Left lung (tissue), 10 donors: Measurements from ENCODE around the gene IFNA13. TPM values are rescaled to one million over a fixed set of nuclear protein-coding genes. Genes with fewer than 3 reads are reported as not detected.
A peak's percentile ranks its signal among the peaks of the same experiment; 100 is the strongest.

Source experiments
- ATAC-seq: fragments of 200-7000 bp; cut with Tn5 transposase; one replicate; pipeline ENCODE4 v1.9.1; 2020; ENCODE audit warnings: moderate library complexity
- DNase-seq, 4 donors: peaks; one replicate each; pipeline ENCODE4 v3.0.0-alpha.2; 2013 to 2020
- H3K27ac ChIP-seq, 2 donors: fragments of 200-600 bp; sonication (generic) in 1 of 2; one replicate each; pipeline versions ENCODE4 v1.5.0 to v1.8.0; 2020 to 2021
- H3K27me3 ChIP-seq, 2 donors: fragments of 200-600 bp; sonication (generic) in 1 of 2; one replicate each; pipeline versions ENCODE4 v1.5.0 to v1.8.0; 2020 to 2021
- H3K36me3 ChIP-seq, 2 donors: fragments of 200-600 bp; sonication (generic) in 1 of 2; one replicate each; pipeline versions ENCODE4 v1.5.0 to v1.8.0; 2020 to 2021
- H3K4me1 ChIP-seq, 2 donors: fragments of 200-600 bp; one replicate each; pipeline ENCODE4 v1.8.0; 2021
- H3K4me3 ChIP-seq, 2 donors: fragments of 200-600 bp; sonication (generic) in 1 of 2; one replicate each; pipeline versions ENCODE4 v1.5.0 to v1.8.0; 2020 to 2021; ENCODE audit warnings: mild to moderate bottlenecking in 1 of 2
- H3K9me3 ChIP-seq, 2 donors: fragments of 200-600 bp; sonication (generic) in 1 of 2; one replicate each; pipeline versions ENCODE4 v1.5.0 to v1.8.0; 2020 to 2021
- intact Hi-C, 2 donors: fragments of 100-400 bp; cut with DNase I; formaldehyde crosslinking; loops; one replicate each; pipeline versions ENCODE4 v1.11.2 to v1.14.2; 2022
- polyA plus RNA-seq, 6 donors: library from polyadenylated mRNA; unstranded; fragments of 120-200 nt; gene quantifications; one replicate each; pipeline ENCODE4 v1.2.1, GENCODE V29; 2013; ENCODE audit not compliant: insufficient read length in 6 of 6
- total RNA-seq, 2 donors: library from RNA; stranded (reverse); fragmentation: NEBNext Ultra II Directional; extraction: Animal tissue kit (Norgen Biotek cat#: 25700); gene quantifications; one replicate each; pipeline ENCODE4 v1.2.1, GENCODE V29; 2021
- TF ChIP-seq, protein P1 (sequence below), 2 donors: fragments of 200-600 bp; sonication (generic) in 1 of 2; IDR thresholded peaks; one replicate each; pipeline versions ENCODE4 v1.5.0 to v1.8.0; 2021; ENCODE audit warnings: antibody characterized with exemption in 2 of 2
- donor health status: DM: no; HTN: yes; CAD: no.
- donor health status: DM: no; HTN: no; CAD: no.

The IFNA13 gene
- total and polyA plus RNA-seq, 8 donors, result 0.14 TPM; not detected in 7

DNA sequence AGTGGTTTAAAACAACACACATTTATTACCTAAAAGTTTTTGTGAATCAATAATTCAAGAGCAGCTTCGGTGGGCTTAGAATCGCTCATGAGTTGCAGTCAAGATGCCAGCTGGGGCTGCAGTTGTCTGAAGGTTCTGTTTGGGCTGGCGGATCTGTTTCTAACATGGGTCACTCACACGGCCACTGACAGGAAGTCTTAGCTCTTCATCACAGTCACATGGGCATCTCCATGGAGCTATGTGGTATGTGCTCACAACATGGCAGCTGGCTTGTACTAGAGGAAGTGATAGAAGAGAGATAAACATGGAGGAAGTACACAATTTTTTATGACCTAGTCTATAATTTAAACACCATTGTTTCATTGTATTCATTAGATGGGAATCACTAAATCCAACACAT is 43.8 kb downstream of the IFNA13 start:
- DNase-seq, result no peak
- Histone ChIP-seq H3K27ac (peak overlapping the region in 1 of 2 donors; percentile 11), H3K4me1 (peaks cover 0 to 28% of the 10 kb centered on the region in 2 donors), H3K27me3 (no peaks in the 10 kb centered on the region), H3K9me3 (no peaks in the 10 kb centered on the region), H3K36me3 (peaks cover 0 to 40% of the 10 kb centered on the region in 2 donors), H3K4me3 (no peak overlapping the region)
- peak; percentile 42 for ATAC-seq
- intact Hi-C loops, result no loop called here
- TF ChIP-seq, protein P1, sequence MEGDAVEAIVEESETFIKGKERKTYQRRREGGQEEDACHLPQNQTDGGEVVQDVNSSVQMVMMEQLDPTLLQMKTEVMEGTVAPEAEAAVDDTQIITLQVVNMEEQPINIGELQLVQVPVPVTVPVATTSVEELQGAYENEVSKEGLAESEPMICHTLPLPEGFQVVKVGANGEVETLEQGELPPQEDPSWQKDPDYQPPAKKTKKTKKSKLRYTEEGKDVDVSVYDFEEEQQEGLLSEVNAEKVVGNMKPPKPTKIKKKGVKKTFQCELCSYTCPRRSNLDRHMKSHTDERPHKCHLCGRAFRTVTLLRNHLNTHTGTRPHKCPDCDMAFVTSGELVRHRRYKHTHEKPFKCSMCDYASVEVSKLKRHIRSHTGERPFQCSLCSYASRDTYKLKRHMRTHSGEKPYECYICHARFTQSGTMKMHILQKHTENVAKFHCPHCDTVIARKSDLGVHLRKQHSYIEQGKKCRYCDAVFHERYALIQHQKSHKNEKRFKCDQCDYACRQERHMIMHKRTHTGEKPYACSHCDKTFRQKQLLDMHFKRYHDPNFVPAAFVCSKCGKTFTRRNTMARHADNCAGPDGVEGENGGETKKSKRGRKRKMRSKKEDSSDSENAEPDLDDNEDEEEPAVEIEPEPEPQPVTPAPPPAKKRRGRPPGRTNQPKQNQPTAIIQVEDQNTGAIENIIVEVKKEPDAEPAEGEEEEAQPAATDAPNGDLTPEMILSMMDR (IDR thresholded peaks at IDR 0.05), result no peak

- no peaks in the 10 kb centered on the region for H3K27me3 ChIP-seq
- DNase-seq (no peak), ATAC-seq (no peak)
- TF ChIP-seq, protein P1 (IDR thresholded peaks at IDR 0.05), result no peak
- peaks cover 0 to 40% of the 10 kb centered on the region in 2 donors for H3K36me3 ChIP-seq
- no peaks in the 10 kb centered on the region for H3K9me3 ChIP-seq
- intact Hi-C loops, result no loop called here
- H3K27ac ChIP-seq, result no peak overlapping the region
- H3K4me1 ChIP-seq, result peaks cover 0 to 19% of the 10 kb centered on the region in 2 donors
- H3K4me3 ChIP-seq, result no peak overlapping the region
These were observed 44.9 kb downstream of the IFNA13 start for GRCh38 chr9:21322911-21323461.

GRCh38 chr9:21320465-21320864 is 47.4 kb downstream of the IFNA13 start:
- intact Hi-C loops, result no loop called here
- ATAC-seq (no peak), DNase-seq (no peak)
- peaks cover 0 to 6% of the 10 kb centered on the region in 2 donors for H3K4me1 ChIP-seq
- H3K36me3 ChIP-seq, result peaks cover 0 to 40% of the 10 kb centered on the region in 2 donors
- TF ChIP-seq, protein P1 (IDR thresholded peaks at IDR 0.05), result no peak
- no peak overlapping the region for H3K27ac ChIP-seq
- H3K9me3 ChIP-seq, result no peaks in the 10 kb centered on the region
- no peak overlapping the region for H3K4me3 ChIP-seq
- no peaks in the 10 kb centered on the region for H3K27me3 ChIP-seq

GRCh38 chr9:21317956-21318923 is 49.6 kb downstream of the IFNA13 start:
- DNase-seq (peak in 1 of 4 donors; percentile 52), ATAC-seq (peak; percentile 85)
- no peak overlapping the region for H3K27ac ChIP-seq
- TF ChIP-seq, protein P1 (IDR thresholded peaks at IDR 0.05), result peak; percentile 57 to 67
- H3K27me3 ChIP-seq, result no peaks in the 10 kb centered on the region
- H3K9me3 ChIP-seq, result no peaks in the 10 kb centered on the region
- no peak overlapping the region for H3K4me3 ChIP-seq
- H3K4me1 ChIP-seq, result no peaks in the 10 kb centered on the region
- peaks cover 0 to 22% of the 10 kb centered on the region in 2 donors for H3K36me3 ChIP-seq
- intact Hi-C loops, result loop anchor here in 1 of 2 donors (10.0 kb wide), 1 partner anchor 77 kb away; no protein-coding TSS in a partner anchor

Other genes with a start within 250 kb of the IFNA13 start
- not detected for gene IFNW1, start 226.2 kb downstream of the IFNA13 start, total RNA-seq
- under 1 TPM in 3 of 6 donors, not detected in 3; 0.07 to 0.15 (median 0.09) TPM for gene IFNW1, start 226.2 kb downstream of the IFNA13 start, polyA plus RNA-seq
- gene IFNA21, start 201.4 kb downstream of the IFNA13 start, total RNA-seq, result not detected
- not detected for gene IFNA21, start 201.4 kb downstream of the IFNA13 start, polyA plus RNA-seq
- gene IFNA4, start 180.5 kb downstream of the IFNA13 start, total RNA-seq, result not detected
- not detected for gene IFNA4, start 180.5 kb downstream of the IFNA13 start, polyA plus RNA-seq
- not detected for gene IFNA7, start 165.9 kb downstream of the IFNA13 start, total RNA-seq
- not detected for gene IFNA7, start 165.9 kb downstream of the IFNA13 start, polyA plus RNA-seq
- not detected for gene IFNA10, start 160.9 kb downstream of the IFNA13 start, total RNA-seq
- not detected for gene IFNA10, start 160.9 kb downstream of the IFNA13 start, polyA plus RNA-seq
- gene IFNA16, start 150.7 kb downstream of the IFNA13 start, total RNA-seq, result not detected
- not detected for gene IFNA16, start 150.7 kb downstream of the IFNA13 start, polyA plus RNA-seq
- gene IFNA17, start 139.8 kb downstream of the IFNA13 start, total RNA-seq, result not detected
- not detected for gene IFNA17, start 139.8 kb downstream of the IFNA13 start, polyA plus RNA-seq
- not detected for gene IFNA14, start 128.1 kb downstream of the IFNA13 start, total RNA-seq
- gene IFNA14, start 128.1 kb downstream of the IFNA13 start, polyA plus RNA-seq, result not detected
- gene IFNA5, start 62.7 kb downstream of the IFNA13 start, total RNA-seq, result not detected
- not detected for gene IFNA5, start 62.7 kb downstream of the IFNA13 start, polyA plus RNA-seq
- 10 to 100 TPM; 21.6 to 23.4 TPM for gene KLHL9, start 32.7 kb downstream of the IFNA13 start, total RNA-seq
- 10 to 100 TPM; 39.1 to 45.5 (median 42.0) TPM for gene KLHL9, start 32.7 kb downstream of the IFNA13 start, polyA plus RNA-seq
- gene IFNA6, start 17.2 kb downstream of the IFNA13 start, total RNA-seq, result not detected
- not detected for gene IFNA6, start 17.2 kb downstream of the IFNA13 start, polyA plus RNA-seq
- not detected for gene IFNA2, start 17.3 kb upstream of the IFNA13 start, total RNA-seq
- under 1 TPM in 1 of 6 donors, not detected in 5; 0.13 TPM for gene IFNA2, start 17.3 kb upstream of the IFNA13 start, polyA plus RNA-seq
- not detected for gene IFNA8, start 41.1 kb upstream of the IFNA13 start, total RNA-seq
- not detected for gene IFNA8, start 41.1 kb upstream of the IFNA13 start, polyA plus RNA-seq
- not detected for gene IFNA1, start 72.4 kb upstream of the IFNA13 start, total RNA-seq
- gene IFNA1, start 72.4 kb upstream of the IFNA13 start, polyA plus RNA-seq, result not detected
- gene IFNE, start 114.3 kb upstream of the IFNA13 start, total RNA-seq, result not detected
- gene IFNE, start 114.3 kb upstream of the IFNA13 start, polyA plus RNA-seq, result under 1 TPM; 0.10 to 0.58 (median 0.20) TPM